ENCODE measurements around the gene CCR2.

- TF ChIP-seq, protein P1, sequence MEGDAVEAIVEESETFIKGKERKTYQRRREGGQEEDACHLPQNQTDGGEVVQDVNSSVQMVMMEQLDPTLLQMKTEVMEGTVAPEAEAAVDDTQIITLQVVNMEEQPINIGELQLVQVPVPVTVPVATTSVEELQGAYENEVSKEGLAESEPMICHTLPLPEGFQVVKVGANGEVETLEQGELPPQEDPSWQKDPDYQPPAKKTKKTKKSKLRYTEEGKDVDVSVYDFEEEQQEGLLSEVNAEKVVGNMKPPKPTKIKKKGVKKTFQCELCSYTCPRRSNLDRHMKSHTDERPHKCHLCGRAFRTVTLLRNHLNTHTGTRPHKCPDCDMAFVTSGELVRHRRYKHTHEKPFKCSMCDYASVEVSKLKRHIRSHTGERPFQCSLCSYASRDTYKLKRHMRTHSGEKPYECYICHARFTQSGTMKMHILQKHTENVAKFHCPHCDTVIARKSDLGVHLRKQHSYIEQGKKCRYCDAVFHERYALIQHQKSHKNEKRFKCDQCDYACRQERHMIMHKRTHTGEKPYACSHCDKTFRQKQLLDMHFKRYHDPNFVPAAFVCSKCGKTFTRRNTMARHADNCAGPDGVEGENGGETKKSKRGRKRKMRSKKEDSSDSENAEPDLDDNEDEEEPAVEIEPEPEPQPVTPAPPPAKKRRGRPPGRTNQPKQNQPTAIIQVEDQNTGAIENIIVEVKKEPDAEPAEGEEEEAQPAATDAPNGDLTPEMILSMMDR (conservative IDR thresholded peaks at IDR 0.05; ENCODE audit: low read length), result no peak
- no peak for TF ChIP-seq EZH2phosphoT487 (IDR thresholded peaks at IDR 0.05; ENCODE audit: borderline replicate concordance, low read depth, low read length)
Observed at GRCh38 chr3:46405301-46406019, 51.5 kb downstream of the CCR2 start.
